ENCODE data around the gene SECISBP2L.

GRCh38 chr15:48983300-48983699, 62.9 kb downstream of the SECISBP2L start:
- TF ChIP-seq YY1 (IDR thresholded peaks at IDR 0.05; ENCODE audit: borderline replicate concordance in 1 of 3, control insufficient read depth in 1 of 3, extremely low read depth in 1 of 3, insufficient read depth in 3 of 3, insufficient read length in 1 of 3, insufficient replicate concordance in 2 of 3, low read depth in 1 of 3, low read length in 2 of 3): no peak
- TF ChIP-seq EZH2 (IDR thresholded peaks at IDR 0.05; ENCODE audit: borderline replicate concordance, low read depth, low read length): no peak
- no peak for TF ChIP-seq USF2 (CRISPR knock-in tag; IDR thresholded peaks at IDR 0.05)
- no peak for TF ChIP-seq STAT6 (CRISPR knock-in tag; IDR thresholded peaks at IDR 0.05)
- TF ChIP-seq RFX5 (IDR thresholded peaks at IDR 0.05; ENCODE audit: low read depth, low read length): no peak
- no peak for TF ChIP-seq CTCF (IDR thresholded peaks at IDR 0.05 in 2 of 3, conservative IDR thresholded peaks at IDR 0.05 in 1 of 3; ENCODE audit: insufficient read depth in 2 of 3, low read depth in 1 of 3, low read length in 3 of 3)
- TF ChIP-seq POLR2AphosphoS5 (IDR thresholded peaks at IDR 0.05; ENCODE audit: control insufficient read depth, insufficient read depth, low read depth, low read length): no peak
- no peak for TF ChIP-seq ZFPM2 (CRISPR knock-in tag; IDR thresholded peaks at IDR 0.05)
- no peak for TF ChIP-seq MAX (CRISPR knock-in tag; IDR thresholded peaks at IDR 0.05)
- no peak for TF ChIP-seq EHMT2 (IDR thresholded peaks at IDR 0.05)
